GM12878 (cell line): ENCODE measurements around the gene KCNN3. TPM values are rescaled to one million over a fixed set of nuclear protein-coding genes. Genes with fewer than 3 reads are reported as not detected.

Experiments
- ATAC-seq: fragments of 200-7000 bp; cut with Tn5 transposase; 3 replicates; pipeline ENCODE4 v1.9.1; 2020; ENCODE audit warnings: mild to moderate bottlenecking, moderate library complexity
- BruUV-seq: library from RNA; stranded (reverse); fragments of 400-500 nt; replicated peaks from 2 replicates; lab custom pipeline; 2021; lab: Mats Ljungman, UMichigan
- CTCF ChIA-PET: fragments of 300-600 bp; sonication (Branson Sonifier 250); formaldehyde crosslinking; extraction: SDS; loops from one replicate; lab custom pipeline; 2021; ENCODE audit warnings: inconsistent platforms; lab: Yijun Ruan, JAX
- POLR2A ChIA-PET: fragments of 350-600 bp; formaldehyde crosslinking; extraction: SDS; loops from one replicate; lab custom pipeline; 2021; ENCODE audit warnings: inconsistent platforms; lab: Charles Lee
- RAD21 ChIA-PET: fragments of 300-600 bp; sonication (Branson Sonifier 250); formaldehyde crosslinking; loops from one replicate; lab custom pipeline; 2023; ENCODE audit warnings: antibody characterized with exemption; ENCODE audit not compliant: unreplicated experiment; lab: Charles Lee
- SMC1A ChIA-PET: fragments of 300-600 bp; sonication (Branson Sonifier 250); formaldehyde crosslinking; loops from one replicate; lab custom pipeline; 2023; ENCODE audit not compliant: unreplicated experiment, uncharacterized antibody; lab: Charles Lee
- DNase-seq: peaks from one replicate; pipeline ENCODE4 v3.0.0-alpha.2; 2011; ENCODE audit warnings: low read depth, low spot score
- FAIRE-seq: peaks from 3 replicates; lab custom pipeline; 2011; peaks lifted over from hg19 to GRCh38; lab: Jason Lieb, UNC
- H2AFZ ChIP-seq: 2 replicates; pipeline ENCODE4 v1.6.0; 2011; ENCODE audit warnings: low read depth, low read length, control low read depth; ENCODE audit not compliant: control insufficient read depth
- H3K27ac ChIP-seq: 2 replicates; pipeline ENCODE4 v1.5.1; 2011; ENCODE audit warnings: control low read depth; ENCODE audit not compliant: control insufficient read depth, insufficient read depth
- H3K27me3 ChIP-seq, 2 experiments: replicated peaks in 1 of 2; 2 replicates each; pipeline versions ENCODE4 v1.6.0 to v1.6.1; 2011; ENCODE audit warnings: low read length in 1 of 2; ENCODE audit not compliant: control insufficient read depth in 2 of 2, insufficient read depth in 2 of 2
- H3K36me3 ChIP-seq, 2 experiments: 2 replicates each; pipeline ENCODE4 v1.5.1; 2011; ENCODE audit warnings: low read length in 1 of 2; ENCODE audit not compliant: control insufficient read depth in 2 of 2, insufficient read depth in 2 of 2
- H3K4me1 ChIP-seq: 2 replicates; pipeline ENCODE4 v1.6.1; 2011; ENCODE audit warnings: mild to moderate bottlenecking, low read length, moderate library complexity, mixed read lengths; ENCODE audit not compliant: control insufficient read depth, insufficient read depth
- H3K4me2 ChIP-seq: 2 replicates; pipeline ENCODE4 v1.6.0; 2011; ENCODE audit warnings: control low read depth; ENCODE audit not compliant: control insufficient read depth, insufficient read depth
- H3K4me3 ChIP-seq: fragments of 200-600 bp; sonication (generic); 2 replicates; pipeline ENCODE4 v1.5.1; 2016
- H3K79me2 ChIP-seq: 2 replicates; pipeline ENCODE4 v1.6.0; 2011; ENCODE audit warnings: low read length; ENCODE audit not compliant: control insufficient read depth, insufficient read depth
- H3K9ac ChIP-seq: 2 replicates; pipeline ENCODE4 v1.8.0; 2011; ENCODE audit warnings: low read length, control low read depth, mixed read lengths; ENCODE audit not compliant: control insufficient read depth, insufficient read depth
- H3K9me3 ChIP-seq: replicated peaks from 3 replicates; pipeline ENCODE4 v1.5.1; 2011; ENCODE audit warnings: mild to moderate bottlenecking, low read length; ENCODE audit not compliant: control insufficient read depth, insufficient read depth
- H4K20me1 ChIP-seq: 2 replicates; pipeline ENCODE4 v1.6.0; 2011; ENCODE audit not compliant: control insufficient read depth, insufficient read depth
- ATF7 ChIP-seq: fragments of 450-650 bp; IDR thresholded peaks from 2 replicates; pipeline ENCODE4 v1.6.1; 2016; ENCODE audit warnings: low read depth, mild to moderate bottlenecking
- TCF12 ChIP-seq: IDR thresholded peaks from 2 replicates; pipeline ENCODE4 v1.6.1; 2011; ENCODE audit warnings: low read depth, mild to moderate bottlenecking, low read length
- WGBS: methylation state at CpG from one replicate; pipeline ENCODE4 v1.1.6; 2016; ENCODE audit warnings: low lambda C conversion rate; ENCODE audit not compliant: insufficient replicate concordance, insufficient coverage; ENCODE audit errors: missing lambda C conversion rate; 5-methylcytosine and 5-hydroxymethylcytosine counted together
- in situ Hi-C: fragments of 300-500 bp; cut with MboI; formaldehyde crosslinking; loops from 9 replicates; pipeline ENCODE4 v1.14.3; 2018; ENCODE audit warnings: mixed read lengths
- intact Hi-C: fragments of 100-400 bp; cut with micrococcal nuclease; formaldehyde crosslinking; loops from one replicate; pipeline ENCODE4 v1.14.2; 2022; ENCODE audit not compliant: unreplicated experiment
- polyA plus RNA-seq, 11 experiments: library from polyadenylated mRNA; depleted of rRNA in 4 of 11; unstranded in 6 of 11; stranded (reverse) in 5 of 11; fragments of >200 nt; fragmentation: Nextera tagmentation in 4 of 11; fragmentation: Illumina TruSeq in 1 of 11; extraction: Ambion mirVana in 4 of 11; extraction: Trizol in 1 of 11; gene quantifications; 1 replicate in 1 of 11; 2 replicates in 10 of 11; pipeline versions ENCODE4 v1.2.1 to v1.2.3, GENCODE V29; 2011 to 2016; ENCODE audit warnings: inconsistent platforms in 2 of 11, missing spikeins in 2 of 11, low read depth in 1 of 11
- total RNA-seq, 4 experiments: library from RNA; depleted of rRNA in 3 of 4; stranded (reverse); fragments of >200 nt in 3 of 4; fragmentation: Illumina TruSeq in 1 of 4; extraction: Trizol in 1 of 4; gene quantifications; 2 replicates each; pipeline versions ENCODE4 v1.2.1 to v1.2.3, GENCODE V29; 2013 to 2021
- TF ChIP-seq, protein P1 (sequence below), 3 experiments: IDR thresholded peaks in 2 of 3; conservative IDR thresholded peaks in 1 of 3; 2 replicates each; pipeline ENCODE4 v1.5.1; 2011; ENCODE audit warnings: low read depth in 3 of 3, low read length in 3 of 3, mild to moderate bottlenecking in 3 of 3, control low read depth in 2 of 3, moderate library complexity in 2 of 3, inconsistent platforms in 1 of 3, mixed read lengths in 1 of 3; ENCODE audit not compliant: control insufficient read depth in 2 of 3, insufficient read depth in 1 of 3; ENCODE audit errors: extremely low read depth in 1 of 3

KCNN3 gene
- total and polyA plus RNA-seq, 10 of the 15 experiments (the other 5 are each of a cell fraction or from before 2014, with no cell fraction given): 3.5 to 26.4 (median 14.9) TPM

DNA sequence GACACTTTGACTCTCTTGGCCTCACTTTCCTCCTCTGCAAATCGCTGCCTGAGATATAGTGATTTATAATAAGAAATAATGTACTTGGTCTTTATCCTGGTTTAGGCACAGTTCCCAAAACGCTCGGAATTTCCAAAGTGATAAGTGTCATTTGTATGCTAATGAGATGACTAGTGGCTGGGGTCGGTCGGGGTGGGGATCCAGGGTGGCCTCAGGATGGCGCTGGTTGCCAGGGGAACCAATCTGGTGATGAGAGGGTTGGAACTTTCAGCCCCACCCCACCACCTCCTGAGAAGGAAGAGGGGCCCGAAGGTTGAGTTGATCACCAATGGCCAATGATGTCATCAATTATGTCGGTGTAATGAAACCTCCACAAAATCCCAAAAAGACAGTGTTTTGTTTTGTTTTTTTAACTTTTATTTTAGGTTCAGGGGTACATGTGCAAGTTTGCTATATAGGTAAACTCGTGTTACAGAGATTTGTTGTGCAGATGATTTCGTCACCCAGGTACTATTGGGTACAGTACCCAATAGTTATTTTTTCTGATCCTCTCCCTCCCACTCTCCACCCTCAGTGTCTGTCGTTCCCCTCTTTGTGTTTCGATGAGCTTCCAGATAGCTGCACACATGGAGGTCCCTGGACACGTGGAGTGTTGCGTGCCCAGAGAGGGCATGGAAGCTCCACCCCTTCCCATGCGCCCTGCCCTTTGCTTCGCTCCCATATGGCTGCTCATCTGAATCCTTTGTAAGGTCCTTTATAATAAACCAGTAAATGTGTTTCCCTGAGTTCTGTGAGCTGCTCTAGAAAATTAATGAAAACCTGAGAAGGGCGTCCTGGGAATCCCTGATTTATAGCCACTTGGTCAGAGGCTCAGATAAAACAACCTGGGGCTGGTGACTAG, 97.2 kb downstream of the KCNN3 start:
- intact Hi-C loops (loop anchor here (5.0 kb wide), 1 partner anchor 104 kb away; no protein-coding TSS in a partner anchor), in situ Hi-C loops (no loop called here)
- ChIA-PET CTCF (interaction anchor here (1.3 kb wide), 1 partner anchor 18 kb away, joined by 3 read pairs; no protein-coding TSS in a partner anchor), RAD21 (interaction anchor here (0.6 to 4.0 kb wide), 4 partner anchors 19 to 106 kb away, joined by 4 to 17 read pairs (median 10); no protein-coding TSS in a partner anchor)
- Histone ChIP-seq H3K79me2 (no peaks in the 10 kb centered on the region; the same call in 1 of the 2 replicates), H3K36me3 (peaks cover 9 to 11% of the 10 kb centered on the region in 2 experiments; a peak in 3 of 4 replicates), H3K27ac (peak overlapping the region; percentile 15; the same call in 1 of the 2 replicates), H4K20me1 (no peaks in the 10 kb centered on the region), H3K27me3 (no peaks in the 10 kb centered on the region), H3K4me3 (no peak overlapping the region)
- 72% methylated on average over 17 of the region's 17 CpGs for WGBS
- FAIRE-seq: no peak
- TF ChIP-seq, protein P1, sequence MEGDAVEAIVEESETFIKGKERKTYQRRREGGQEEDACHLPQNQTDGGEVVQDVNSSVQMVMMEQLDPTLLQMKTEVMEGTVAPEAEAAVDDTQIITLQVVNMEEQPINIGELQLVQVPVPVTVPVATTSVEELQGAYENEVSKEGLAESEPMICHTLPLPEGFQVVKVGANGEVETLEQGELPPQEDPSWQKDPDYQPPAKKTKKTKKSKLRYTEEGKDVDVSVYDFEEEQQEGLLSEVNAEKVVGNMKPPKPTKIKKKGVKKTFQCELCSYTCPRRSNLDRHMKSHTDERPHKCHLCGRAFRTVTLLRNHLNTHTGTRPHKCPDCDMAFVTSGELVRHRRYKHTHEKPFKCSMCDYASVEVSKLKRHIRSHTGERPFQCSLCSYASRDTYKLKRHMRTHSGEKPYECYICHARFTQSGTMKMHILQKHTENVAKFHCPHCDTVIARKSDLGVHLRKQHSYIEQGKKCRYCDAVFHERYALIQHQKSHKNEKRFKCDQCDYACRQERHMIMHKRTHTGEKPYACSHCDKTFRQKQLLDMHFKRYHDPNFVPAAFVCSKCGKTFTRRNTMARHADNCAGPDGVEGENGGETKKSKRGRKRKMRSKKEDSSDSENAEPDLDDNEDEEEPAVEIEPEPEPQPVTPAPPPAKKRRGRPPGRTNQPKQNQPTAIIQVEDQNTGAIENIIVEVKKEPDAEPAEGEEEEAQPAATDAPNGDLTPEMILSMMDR (IDR thresholded peaks at IDR 0.05 in 2 of 3, conservative IDR thresholded peaks at IDR 0.05 in 1 of 3; ENCODE audit: control insufficient read depth in 2 of 3, extremely low read depth in 1 of 3, insufficient read depth in 1 of 3, low read depth in 3 of 3, low read length in 3 of 3): peak in 2 of 3 experiments; percentile 10 to 24; a peak in 2 of 6 replicates
- TF ChIP-seq TCF12 (no peak), ATF7 (peak; percentile 61; the same call in 1 of the 2 replicates)
- TF ChIP-seq, all 136 proteins: peak for 2
- Histone ChIP-seq H3K4me2 (no peak overlapping the region), H2AFZ (no peak overlapping the region), H3K4me1 (peaks cover 24% of the 10 kb centered on the region), H3K9ac (no peak overlapping the region), H3K9me3 (no peaks in the 10 kb centered on the region)
- ChIA-PET POLR2A (interaction anchor here (0.6 to 1.1 kb wide), 2 partner anchors 51 to 70 kb away, joined by 3 read pairs; no protein-coding TSS in a partner anchor), SMC1A (interaction anchor here (0.8 to 1.6 kb wide), 5 partner anchors 90 to 168 kb away, joined by 3 to 7 read pairs (median 3); no protein-coding TSS in a partner anchor)
- DNase-seq (no peak), ATAC-seq (peak; percentile 34; the same call in 1 of the 3 replicates)
- no TSS peak for BruUV-seq
